IPS-11a (cell line): ENCODE results near the gene ZNF79.

ENCODE experiments used
- H3K4me3 ChIP-seq: one replicate; pipeline ENCODE4 v1.5.1; 2013; ENCODE audit warnings: low read depth, low read length, control low read depth

Gene ZNF79

GRCh38 chr9:127397646-127398274, 26.4 kb upstream of the ZNF79 start:
- peak overlapping the region; percentile 81 for H3K4me3 ChIP-seq

GRCh38 chr9:127398275-127398647, 25.9 kb upstream of the ZNF79 start:
- peak overlapping the region; percentile 81 for H3K4me3 ChIP-seq

DNA sequence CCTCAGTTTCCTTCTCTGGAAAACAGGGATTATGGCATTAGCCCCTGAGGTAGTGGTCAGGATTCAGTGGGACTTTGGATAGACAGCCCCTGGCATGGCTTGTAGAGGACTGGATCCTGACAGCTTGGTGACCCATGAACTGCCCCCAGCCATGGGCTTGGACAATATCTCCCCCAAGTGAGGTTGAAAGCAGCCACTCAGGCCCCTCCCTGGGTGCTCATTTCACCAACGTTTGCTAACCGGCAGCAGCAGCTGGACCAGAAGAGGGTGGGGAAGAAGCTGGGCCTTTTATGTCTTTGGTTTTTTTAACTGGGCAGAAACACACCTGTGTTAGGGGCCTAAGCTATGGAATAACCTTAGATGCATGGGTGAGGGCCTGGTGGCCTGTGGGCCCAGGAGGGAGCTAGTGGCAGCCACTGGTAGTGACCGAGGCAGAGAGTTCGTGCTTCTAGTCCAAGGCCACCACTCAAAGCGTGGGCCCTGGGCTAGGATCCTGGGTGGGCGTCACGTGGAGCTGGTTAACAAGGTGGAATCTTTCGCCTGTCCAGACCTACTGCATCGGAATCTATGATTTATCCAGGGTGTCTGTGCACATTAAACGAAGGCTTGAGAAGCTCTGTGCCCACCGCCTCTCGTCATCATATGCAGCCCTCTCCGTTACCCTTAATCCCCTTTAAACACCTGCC, 25.3 kb upstream of the ZNF79 start:
- H3K4me3 ChIP-seq = no peak overlapping the region

- H3K4me3 ChIP-seq = no peak overlapping the region
Observed at GRCh38 chr9:127399736-127400269, 24.4 kb upstream of the ZNF79 start.

GRCh38 chr9:127402401-127403090, 21.6 kb upstream of the ZNF79 start:
- no peak overlapping the region for H3K4me3 ChIP-seq

DNA sequence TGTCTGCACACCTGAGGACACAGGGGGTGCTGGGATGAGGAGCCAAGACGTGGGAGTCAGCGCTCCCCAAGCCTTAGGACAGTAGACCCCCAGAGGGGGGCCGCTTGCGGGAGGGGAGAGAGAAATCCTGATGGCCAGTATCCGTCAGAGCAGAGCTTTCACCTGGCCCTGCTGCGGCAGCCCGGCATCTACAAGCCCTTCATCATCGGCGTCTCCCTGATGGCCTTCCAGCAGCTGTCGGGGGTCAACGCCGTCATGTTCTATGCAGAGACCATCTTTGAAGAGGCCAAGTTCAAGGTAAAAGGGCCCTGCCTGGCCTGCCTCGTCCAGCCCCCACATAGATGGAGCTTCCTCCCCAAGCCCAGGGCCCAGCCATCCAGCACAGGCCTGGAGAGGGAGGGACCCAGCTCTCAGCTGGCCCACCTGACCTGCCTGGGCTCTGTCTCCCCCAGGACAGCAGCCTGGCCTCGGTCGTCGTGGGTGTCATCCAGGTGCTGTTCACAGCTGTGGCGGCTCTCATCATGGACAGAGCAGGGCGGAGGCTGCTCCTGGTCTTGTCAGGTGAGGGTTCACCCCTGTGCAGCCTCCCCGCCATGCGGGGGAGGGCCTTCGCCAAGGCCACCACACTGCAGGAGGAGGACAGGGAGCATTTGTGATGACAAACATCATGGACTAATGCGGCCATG, 20.5 kb upstream of the ZNF79 start:
- no peak overlapping the region for H3K4me3 ChIP-seq

DNA sequence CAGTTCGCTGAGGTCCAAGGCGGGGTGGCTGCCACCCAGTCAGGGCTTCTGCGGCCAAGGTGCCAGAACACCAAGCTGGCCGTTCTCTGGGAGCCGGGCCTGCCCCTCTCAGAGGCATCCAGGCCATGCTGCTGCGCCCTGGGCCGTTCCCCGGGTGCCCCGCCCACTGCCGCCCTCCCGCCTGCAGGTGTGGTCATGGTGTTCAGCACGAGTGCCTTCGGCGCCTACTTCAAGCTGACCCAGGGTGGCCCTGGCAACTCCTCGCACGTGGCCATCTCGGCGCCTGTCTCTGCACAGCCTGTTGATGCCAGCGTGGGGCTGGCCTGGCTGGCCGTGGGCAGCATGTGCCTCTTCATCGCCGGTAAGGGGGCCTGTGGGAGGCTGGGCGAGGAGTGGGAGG, 19.6 kb upstream of the ZNF79 start:
- H3K4me3 ChIP-seq = no peak overlapping the region

DNA sequence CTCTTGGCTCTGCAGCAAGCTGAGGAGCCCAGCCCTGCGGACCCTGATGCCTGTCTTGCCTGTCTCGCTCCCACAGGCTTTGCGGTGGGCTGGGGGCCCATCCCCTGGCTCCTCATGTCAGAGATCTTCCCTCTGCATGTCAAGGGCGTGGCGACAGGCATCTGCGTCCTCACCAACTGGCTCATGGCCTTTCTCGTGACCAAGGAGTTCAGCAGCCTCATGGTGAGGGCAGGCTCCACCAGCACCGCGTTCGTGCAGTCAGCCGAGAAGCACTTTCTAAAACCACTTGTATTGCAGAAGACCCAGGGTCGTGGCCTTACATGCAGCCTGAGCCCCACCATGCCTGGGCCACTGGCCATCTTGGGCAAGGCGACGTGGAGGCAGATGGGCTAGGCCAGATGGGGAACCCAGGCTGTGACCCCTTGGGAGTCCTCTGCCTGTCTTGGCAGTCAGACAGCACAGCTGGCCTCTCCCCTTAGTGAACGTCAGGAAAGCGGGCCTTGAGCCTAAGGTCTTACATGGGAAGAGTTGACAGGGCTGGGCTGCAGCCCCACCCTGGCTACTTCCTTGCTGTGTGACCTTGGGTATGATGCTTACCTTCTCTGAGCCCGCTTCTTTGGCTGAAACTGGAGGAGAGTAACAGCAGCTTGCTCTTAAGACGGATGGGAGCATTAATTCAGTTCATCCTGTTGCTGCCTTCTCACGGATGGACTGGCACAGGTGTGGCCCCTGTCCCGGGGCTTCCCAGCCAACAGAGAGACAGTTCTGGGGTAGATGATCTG, 18.6 kb upstream of the ZNF79 start:
- no peak overlapping the region for H3K4me3 ChIP-seq

- no peak overlapping the region for H3K4me3 ChIP-seq
Observed at GRCh38 chr9:127406799-127407491, 17.2 kb upstream of the ZNF79 start.

DNA sequence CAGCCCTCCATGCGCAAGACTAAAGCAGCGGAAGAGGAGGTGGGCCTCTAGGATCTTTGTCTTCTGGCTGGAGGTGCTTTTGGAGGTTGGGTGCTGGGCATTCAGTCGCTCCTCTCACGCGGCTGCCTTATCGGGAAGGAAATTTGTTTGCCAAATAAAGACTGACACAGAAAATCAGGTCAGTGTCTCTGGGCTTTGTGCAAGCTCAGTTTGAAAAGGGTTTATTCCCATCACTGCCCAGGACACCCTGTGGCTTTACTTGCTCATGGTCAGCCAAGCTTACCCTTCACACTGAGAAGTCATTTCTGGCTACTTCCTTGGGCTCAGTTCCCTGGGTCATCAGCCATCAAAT, 16.7 kb upstream of the ZNF79 start:
- no peak overlapping the region for H3K4me3 ChIP-seq

GRCh38 chr9:127411122-127411521, 13.1 kb upstream of the ZNF79 start:
- H3K4me3 ChIP-seq = no peak overlapping the region

- H3K4me3 ChIP-seq = no peak overlapping the region
Observed at GRCh38 chr9:127415141-127415540, 9.0 kb upstream of the ZNF79 start.

- H3K4me3 ChIP-seq = no peak overlapping the region
Observed at GRCh38 chr9:127415657-127416056, 8.5 kb upstream of the ZNF79 start.

DNA sequence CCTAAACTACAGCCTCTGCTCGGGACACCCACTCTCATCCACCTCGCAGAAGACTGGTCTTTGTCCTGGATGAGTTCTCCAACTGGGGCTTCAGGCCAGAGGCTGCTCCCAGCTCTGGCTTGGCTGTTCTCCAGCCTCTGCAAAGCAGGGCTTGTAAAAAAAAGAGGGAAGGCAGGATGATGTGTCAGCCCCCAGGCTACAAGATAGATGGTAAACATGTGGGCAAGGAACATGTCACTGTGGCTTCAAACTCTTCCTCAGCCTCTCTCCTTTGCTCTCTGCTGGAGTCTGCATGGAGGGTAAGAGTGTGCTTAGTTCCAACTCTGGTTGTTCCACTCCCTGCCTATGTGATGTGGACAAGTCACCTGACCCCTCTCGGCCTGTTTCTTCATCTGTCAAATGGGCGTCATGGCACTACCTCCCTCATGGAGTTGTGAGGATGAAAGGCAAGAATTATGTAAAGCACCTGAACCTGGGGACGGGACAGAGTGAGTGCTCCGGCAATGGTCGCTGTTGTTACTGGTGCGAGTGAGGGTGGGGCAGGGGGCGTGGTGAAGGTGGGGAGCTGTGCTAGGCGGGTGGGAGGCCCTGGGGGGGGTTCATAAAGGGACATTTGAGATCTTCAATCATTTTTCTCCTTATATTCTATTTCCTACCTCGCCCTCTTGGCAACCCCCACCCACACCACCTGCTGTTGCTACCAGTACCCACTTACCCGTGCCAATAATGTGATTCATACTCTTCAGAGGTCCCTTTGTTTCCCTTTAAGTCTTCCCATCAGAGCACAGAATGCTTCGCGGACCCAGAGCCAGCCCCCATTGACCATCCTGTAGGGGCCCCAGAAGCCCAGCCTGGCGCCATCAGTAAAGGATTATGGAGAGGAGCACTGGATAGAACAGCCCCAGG, 6.8 kb upstream of the ZNF79 start:
- H3K4me3 ChIP-seq = no peak overlapping the region

GRCh38 chr9:127418037-127418471, 6.1 kb upstream of the ZNF79 start:
- no peak overlapping the region for H3K4me3 ChIP-seq

DNA sequence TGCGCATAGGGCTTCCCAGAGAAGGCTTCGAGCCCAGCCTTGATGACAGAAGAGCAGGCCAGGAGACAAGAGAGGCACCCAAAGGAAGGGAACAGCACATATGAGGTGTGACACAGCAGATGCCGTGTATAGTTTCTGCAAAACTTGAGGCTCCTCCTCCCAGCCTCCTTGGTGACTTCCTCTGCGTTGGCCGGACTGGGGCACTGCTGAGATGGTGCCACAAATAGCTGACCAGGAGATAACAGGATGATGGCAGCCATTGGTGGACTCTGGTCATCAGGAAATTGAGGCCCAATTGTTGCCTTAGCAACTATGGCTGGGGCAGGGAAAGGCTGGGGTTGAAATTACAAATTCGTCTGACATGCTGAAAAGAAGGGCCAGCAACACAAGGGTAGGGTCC, 4.8 kb upstream of the ZNF79 start:
- no peak overlapping the region for H3K4me3 ChIP-seq

DNA sequence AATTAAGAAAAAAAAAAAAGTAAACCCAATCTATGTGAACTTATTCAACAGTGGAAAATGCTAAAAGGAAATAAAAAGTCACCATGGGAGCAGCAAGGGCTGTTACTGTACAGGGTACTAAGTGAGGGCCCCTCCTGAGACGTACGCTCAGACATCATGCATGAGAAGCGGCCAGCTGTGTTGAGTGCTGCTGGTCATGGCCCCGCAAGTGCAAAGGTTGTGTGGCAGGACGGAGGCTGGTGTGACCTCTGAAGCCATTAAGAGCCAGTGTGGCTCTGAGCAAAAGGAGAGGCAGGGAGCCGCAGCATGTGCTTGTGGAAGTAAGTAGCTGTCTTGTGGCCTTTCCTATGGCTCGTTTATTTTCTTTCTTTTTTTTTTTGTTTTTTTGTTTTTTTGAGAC, 3.1 kb upstream of the ZNF79 start:
- no peak overlapping the region for H3K4me3 ChIP-seq

GRCh38 chr9:127422133-127422782, 1.9 kb upstream of the ZNF79 start:
- H3K4me3 ChIP-seq = no peak overlapping the region

DNA sequence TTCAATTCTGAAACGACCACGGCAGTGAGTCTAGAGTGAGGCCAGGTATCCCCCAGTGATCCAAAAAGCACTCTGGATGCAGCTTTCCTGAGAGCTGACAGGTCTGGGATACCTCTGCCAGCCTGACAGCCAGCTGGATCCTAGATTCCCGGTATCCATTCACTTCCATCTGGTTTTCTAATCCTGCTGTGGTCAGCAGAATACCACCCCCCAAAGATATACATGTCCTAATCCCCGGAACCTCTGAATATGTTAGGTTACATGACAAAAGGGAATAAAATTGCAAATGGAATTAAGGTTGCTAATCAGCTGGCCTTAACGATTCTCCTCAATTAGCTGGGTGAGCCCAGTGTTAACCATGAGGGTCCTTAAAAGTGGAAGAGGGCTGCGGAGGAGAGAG, 1.4 kb upstream of the ZNF79 start:
- peak overlapping the region; percentile 61 for H3K4me3 ChIP-seq
